Dedifferentiated amniotic fluid mesenchymal stem cell (primary cell): ENCODE data around the gene PARP12.

Experiments
- DNase-seq: peaks from one replicate; pipeline ENCODE4 v3.0.0-alpha.2; 2016; ENCODE audit errors: extremely low spot score

The PARP12 gene

GRCh38 chr7:140035400-140036223, 27.1 kb downstream of the PARP12 start:
- peak; percentile 22 for DNase-seq

GRCh38 chr7:140034421-140034820, 28.3 kb downstream of the PARP12 start:
- no peak for DNase-seq

DNA sequence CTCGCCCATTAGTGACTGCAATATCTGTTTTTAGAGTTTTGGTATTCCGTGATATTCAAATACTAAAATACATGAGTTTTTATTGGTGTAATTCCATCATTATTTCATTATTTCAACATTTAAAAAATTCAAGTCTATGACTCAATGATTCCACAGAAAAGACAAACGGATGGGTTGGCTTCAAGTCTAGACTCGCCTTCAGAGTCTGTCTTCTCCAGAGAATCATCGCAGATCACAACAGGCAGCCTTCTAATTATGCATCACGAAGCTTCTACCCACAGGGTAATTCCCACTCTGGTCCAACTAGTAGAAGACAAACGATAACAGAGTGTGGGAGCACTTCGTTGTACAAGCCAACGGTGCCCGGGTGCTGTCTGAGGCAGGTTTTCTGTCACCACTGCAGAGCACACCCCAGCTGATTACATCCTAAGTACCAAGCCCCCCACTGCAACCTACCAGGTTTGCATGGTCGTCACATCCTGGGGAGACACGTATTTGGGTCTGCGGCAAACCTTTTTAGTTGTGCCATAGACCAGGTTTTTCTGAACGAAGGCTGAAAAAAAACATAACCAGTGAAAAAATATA, 28.9 kb downstream of the PARP12 start:
- no peak for DNase-seq

DNA sequence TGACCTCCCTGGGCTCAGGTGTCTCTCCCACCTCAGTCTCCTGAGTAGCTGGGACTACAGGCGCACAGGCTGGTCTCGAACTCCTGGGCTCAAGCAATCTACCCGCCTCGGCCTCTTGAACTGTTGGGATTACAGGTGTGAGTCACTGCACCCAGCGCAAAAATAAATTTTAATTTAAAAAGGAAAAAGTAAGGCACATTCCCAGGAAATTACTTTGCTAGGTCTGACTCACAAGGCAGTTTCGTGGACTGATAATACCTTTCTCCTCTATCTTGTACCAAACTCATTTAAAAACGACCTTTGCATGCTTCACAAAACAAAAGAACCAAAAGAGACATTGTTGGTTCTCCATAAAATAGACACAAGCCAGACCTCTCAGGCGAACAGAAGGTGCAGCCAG, 29.7 kb downstream of the PARP12 start:
- no peak for DNase-seq

- DNase-seq = no peak
Observed at GRCh38 chr7:140031364-140031763, 31.4 kb downstream of the PARP12 start.

GRCh38 chr7:140029072-140029471, 33.7 kb downstream of the PARP12 start:
- no peak for DNase-seq

DNA sequence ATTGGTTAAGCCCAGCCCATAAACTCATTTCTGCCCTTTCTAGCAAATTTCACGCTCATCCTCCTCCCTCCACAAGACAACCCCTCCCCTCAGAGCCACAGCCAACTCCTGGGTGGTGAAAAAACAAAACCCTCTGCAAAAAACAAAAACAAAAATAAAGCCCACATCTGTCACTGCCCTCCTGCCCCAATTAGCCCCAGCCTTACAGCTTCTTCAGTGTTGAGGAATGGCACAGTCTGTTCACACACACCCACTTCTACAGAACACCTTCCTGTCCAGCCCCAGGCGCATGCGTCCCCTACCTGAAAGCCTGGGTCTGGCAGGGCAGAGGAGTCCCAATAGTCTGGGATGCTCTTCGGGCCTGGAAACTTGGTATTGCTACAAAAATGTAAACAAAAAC, 34.4 kb downstream of the PARP12 start:
- no peak for DNase-seq

DNA sequence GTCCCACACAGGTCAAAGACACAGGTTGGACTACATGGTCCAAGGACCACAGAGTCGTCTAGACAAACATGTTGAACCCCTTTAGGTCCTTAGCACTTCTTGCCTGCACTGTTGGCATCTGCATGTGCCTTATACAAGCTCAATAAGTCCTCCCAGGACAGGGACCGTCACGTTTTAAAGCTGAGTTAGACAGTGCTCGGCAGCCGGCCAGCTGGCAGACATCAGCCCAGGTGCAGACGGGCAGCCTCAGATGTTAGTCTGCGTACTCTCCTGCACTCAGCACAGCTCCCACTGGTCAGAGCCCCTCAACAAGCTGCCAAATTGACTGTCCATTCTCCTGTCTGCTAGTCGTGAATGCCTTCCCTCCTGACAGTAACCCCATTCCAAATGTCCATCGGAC, 34.9 kb downstream of the PARP12 start:
- no peak for DNase-seq

- no peak for DNase-seq
Observed at GRCh38 chr7:140026935-140027334, 35.8 kb downstream of the PARP12 start.

GRCh38 chr7:140025814-140026433, 36.8 kb downstream of the PARP12 start:
- DNase-seq = no peak

DNA sequence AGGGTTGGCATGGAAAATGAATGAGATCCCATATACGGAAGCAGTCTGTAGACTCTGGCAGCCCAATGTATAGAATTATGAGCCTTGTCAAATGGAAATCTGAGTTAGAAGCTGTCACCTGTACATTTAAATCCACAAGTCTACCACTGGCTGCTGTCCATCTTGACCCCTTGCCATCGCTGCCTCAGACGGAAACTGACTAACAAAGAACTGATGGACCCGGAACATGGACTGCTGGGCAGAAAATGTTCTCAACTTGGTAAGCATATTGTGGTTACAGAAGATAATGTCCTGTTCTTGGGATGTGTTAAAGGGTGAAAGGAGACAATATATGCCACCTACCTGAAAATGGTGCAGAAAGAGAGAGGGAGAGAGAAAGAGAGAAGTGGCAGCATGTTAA, 37.5 kb downstream of the PARP12 start:
- no peak for DNase-seq

DNA sequence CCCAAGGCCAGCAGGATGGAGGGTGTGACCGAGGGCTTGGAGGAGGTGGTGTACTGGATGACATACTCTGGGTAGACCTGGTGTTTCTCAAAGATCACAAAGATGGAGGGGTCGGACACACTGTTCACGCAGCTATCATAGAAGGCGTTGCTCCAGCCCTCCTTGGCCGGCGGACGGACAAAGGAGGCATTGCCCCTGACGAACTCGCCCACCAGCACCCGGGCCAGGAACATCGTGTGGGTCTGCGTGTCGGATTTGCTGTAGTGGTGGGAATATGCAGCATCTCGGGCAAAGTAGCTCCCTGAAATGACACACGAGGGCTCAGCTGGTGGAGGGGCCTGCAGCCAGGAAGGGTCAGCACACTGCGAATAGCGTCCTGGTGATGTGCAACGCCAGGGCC, 38.2 kb downstream of the PARP12 start:
- no peak for DNase-seq

- no peak for DNase-seq
Observed at GRCh38 chr7:140023728-140024127, 39.0 kb downstream of the PARP12 start.

GRCh38 chr7:140022582-140023211, 40.1 kb downstream of the PARP12 start:
- no peak for DNase-seq

DNA sequence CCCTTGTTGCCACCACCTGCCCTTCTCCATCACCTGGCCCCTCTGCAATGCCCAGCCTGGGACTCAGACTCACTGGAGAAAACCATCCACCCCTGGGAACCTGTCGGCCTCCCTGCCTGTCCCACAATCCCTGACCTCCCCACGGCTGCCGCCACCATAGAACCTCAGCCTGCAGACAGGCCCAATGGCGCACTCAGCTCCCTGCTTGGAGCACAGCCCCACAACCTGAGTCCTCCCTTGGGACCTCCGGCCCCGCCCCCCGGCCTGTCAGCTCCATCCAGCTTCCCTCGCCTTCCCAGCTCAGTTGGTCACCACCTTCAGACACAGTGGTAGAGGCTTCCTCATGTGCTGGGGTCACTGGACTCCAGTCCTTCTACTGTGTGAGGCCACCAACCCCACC, 41.1 kb downstream of the PARP12 start:
- no peak for DNase-seq

GRCh38 chr7:140019606-140020005, 43.1 kb downstream of the PARP12 start:
- no peak for DNase-seq

DNA sequence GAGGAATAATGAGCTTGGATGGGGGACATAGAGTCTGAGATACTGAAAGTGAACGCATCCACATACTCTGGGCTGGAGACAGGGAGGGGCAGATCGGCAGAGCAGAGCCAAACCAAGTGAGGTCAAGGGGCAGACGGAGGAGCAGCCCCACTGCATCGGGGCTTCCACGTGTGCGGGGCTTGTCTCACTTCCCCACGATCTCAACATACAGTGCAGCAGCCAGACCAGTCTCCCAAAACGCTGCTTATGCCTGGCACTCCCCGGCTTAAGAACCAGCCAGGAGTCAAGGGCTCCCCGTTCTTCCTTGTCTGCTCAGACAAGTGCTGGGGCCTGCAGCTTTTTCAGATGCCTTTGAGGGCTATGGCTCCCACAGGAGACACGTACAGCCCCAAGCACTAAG, 43.6 kb downstream of the PARP12 start:
- DNase-seq = no peak

GRCh38 chr7:140018125-140019043, 44.4 kb downstream of the PARP12 start:
- no peak for DNase-seq

GRCh38 chr7:140017543-140017942, 45.2 kb downstream of the PARP12 start:
- no peak for DNase-seq

- DNase-seq = no peak
Observed at GRCh38 chr7:140017034-140017433, 45.7 kb downstream of the PARP12 start.

DNA sequence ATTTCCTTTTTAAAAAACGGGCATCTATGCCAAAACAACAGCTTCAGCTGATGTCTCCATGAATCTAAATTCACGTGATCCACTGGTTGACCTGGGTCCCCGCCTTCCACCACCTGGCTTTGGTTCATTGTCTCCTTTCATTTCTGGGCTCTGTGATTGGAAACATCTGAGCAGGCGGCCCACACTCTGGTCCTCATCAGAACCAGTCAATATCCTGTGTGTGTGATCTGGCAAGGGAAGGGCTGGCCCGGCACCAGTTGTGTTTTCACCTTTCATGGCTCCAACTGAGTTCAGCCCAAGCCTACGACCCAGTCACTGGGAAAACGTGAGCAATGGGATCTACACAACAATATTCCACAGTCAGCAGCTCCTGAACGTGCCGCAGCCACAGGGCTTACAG, 46.2 kb downstream of the PARP12 start:
- no peak for DNase-seq
